Activated T-cell treated with anti-CD3 and anti-CD28 coated beads for 4 hours (primary cell): ENCODE results near the gene MTA2.
A peak's percentile ranks its signal among the peaks of the same experiment; 100 is the strongest.
"Not testable (repeated sequence)": the region's sequence is repeated elsewhere in the genome, so short reads cannot be mapped to it uniquely, and the experiment has no call there.

Experiments used
- DNase-seq: peaks from one replicate; pipeline ENCODE4 v3.0.0-alpha.2; 2020

MTA2 gene

DNA sequence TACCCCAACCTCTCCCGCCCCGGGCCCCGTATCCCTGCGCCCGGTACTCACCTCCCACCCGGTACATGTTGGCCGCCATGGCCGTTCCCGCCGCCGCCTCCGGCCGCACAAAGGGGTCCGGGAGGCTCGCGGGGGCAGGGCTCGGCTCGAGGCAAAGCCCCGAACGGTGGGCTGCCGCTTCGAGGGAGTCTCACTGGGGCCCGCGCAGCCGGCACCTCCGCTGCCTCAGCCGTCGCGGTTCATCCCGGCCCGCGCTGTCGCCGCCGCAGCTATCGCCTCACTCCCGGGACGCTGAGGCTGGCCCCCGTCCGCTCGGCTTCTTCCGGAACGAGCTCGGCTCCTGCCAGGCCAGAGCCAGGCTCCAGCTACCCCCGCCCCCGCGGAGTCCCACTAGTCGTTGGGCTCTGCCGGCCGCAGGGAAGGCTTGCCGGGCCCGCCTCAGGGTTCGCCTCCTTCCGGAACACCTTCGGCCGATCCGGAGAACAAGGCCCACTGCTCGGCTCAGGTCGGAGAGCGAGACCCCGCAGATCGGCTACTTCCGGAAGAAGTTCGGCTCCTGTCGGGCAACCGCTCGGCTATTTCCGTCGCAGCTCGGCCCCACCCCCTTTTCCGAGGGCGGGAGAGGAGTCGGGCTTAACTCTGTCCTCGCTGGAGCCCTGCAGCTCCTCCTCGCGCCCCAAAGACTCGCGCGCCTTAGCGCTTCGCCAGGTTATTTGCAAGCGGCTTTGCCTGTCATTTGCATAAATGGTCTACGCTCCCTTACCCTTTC, at the start of gene MTA2:
Gene MTA2, minus strand, starts transcription at position 494 of the 769 bp plus-strand sequence. Its CDS starts 415 bp downstream, at position 79.
- DNase-seq, result peak; percentile 100

DNA sequence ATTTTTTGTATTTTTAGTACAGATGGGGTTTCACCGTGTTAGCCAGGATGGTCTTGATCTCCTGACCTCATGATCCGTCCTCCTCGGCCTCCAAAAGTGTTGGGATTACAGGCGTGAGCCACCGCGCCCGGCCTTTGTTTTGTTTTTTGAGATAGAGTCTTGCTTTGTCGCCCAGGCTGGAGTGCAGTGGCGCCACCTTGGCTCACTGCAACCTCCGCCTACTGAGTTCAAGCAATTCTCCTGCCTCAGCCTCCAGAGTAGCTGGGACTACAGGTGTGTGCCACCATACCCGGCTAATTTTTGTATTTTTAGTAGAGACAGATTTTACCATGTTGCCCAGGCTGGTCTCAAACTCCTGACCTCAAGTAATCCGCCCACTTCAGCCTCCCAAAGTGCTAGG, 48.6 kb upstream of the MTA2 start:
- not testable (repeated sequence) for DNase-seq

DNA sequence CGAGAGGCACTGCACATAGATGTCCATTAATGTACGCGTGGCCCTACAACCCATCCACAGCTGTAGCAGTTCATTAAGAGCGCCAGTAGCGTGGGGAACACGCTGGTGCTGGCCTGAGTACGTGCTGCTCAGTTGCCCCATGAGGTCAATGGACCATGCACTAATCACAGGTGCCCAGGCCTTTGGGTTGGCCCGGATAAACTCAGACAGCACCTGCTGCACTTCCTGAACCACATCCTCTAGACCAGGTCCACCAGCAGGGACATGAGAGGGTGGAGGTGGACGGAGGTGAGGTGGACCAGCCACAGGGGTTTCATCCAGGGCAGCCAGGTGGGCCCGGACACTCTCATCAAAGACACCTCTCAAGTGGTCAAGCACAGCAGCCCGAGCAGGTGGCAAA, 47.8 kb upstream of the MTA2 start:
- DNase-seq, result no peak

DNA sequence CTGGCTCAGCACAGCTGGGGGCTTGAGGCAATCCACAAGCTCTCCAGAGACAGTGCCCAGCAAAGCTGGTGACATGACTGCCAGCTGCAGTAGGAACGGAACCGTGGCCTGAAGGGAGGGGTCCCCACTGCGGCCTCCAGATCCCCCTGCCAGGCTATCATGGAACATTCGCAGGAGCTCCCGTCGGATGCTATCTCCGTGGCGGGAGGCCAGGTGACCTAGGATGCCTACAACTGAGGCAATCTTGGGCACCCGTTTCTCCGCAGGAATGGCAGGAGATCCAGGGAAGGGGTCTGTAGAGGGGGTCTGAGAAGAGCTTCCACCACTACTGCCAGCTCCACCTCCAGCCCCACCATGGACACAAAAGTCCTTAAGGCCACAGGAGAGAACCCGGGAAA, 47.3 kb upstream of the MTA2 start:
- DNase-seq, result no peak

DNA sequence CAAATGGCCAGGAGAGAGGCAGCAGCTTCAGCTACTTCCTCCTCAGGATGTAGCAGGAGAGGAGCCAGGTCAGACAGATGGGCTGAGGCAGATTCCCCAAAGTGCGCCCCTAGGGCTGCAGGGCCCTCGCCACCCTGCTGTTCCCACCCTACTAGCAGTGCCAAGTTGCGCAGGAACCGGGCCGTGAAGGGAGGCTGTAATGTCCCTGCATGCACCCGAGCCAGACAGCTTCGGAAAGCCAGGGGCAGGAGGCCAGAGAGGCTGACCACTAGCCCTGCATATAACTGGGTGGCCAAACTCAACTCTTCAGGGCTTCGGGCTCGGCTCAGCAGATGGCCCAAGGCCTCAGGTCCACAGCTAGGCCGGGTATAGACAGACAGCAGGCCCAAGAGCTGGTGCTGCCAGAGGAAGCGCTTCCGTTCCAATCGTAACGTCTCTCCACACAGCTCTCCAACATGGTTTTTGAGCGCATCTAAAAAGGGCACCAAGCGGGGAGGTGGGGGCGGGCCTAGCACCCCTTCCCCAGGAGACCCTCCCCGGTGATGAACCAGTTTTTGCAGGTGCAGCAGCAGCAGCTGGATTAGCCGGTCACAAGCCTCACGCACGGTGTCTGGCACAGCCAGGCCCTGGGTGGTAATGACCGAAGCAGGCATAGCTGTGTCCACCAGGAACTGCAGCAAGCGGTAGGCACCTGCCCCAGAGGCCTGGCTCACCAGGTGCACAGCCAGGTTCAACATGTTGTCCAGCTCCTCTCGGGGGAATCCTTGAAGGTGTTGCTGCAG, 46.7 kb upstream of the MTA2 start:
- DNase-seq, result no peak

DNA sequence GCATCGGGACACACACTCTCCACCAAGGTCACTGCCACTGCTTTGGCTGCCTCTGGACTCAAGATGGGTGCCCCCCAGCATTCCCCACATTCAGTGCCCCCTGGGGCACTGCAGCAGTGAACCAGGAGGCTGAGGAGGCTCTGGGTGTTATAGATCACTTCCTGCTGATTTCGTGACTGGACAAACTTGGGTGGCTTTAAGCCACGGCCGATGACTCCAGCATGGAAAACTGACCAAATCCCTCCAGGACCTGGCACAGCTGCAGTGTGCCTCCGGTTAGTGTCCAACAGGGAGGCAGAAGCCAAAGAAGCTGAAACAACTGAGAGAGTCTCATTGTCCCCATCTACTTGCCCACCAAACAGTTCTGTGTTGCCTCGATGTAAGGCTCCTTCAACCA, 45.9 kb upstream of the MTA2 start:
- no peak for DNase-seq

DNA sequence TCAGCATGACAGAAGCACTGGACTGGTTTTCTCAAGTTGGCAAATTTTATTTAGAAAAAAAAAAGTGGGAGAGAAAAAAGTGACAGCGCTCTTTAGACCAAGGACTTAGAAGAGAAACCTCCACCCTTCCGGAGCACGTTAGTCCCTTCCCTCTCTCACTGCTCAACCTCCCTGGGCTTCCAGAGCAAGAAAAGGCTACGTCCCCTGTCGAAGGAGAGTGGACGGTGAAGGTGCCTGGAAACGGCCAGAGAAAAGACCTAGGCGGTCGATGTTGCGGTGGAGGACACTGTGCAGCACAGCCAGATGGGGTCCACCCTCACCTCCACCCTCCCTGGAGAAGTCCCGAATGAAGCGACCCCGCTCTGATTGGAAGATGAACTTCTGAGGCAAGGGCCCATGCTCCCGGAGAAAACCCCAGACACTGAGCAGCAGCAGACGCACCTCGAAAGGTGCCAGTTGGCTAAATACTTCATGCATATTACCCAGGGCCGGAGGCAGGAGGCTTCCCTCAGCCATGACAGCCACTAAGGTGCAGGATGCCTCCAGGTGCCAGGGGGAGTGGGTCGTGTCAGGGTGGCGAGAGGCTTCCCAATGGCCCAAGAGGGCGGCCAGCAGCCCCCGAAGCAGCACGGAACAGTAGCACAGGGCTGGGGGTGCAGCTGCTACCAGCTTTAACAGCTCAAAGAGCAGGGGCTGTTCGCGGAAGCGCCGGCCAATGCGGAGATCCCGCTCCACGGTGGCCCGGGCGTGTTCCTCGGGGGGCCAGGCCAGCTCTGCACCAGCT, 45.4 kb upstream of the MTA2 start:
- no peak for DNase-seq

DNA sequence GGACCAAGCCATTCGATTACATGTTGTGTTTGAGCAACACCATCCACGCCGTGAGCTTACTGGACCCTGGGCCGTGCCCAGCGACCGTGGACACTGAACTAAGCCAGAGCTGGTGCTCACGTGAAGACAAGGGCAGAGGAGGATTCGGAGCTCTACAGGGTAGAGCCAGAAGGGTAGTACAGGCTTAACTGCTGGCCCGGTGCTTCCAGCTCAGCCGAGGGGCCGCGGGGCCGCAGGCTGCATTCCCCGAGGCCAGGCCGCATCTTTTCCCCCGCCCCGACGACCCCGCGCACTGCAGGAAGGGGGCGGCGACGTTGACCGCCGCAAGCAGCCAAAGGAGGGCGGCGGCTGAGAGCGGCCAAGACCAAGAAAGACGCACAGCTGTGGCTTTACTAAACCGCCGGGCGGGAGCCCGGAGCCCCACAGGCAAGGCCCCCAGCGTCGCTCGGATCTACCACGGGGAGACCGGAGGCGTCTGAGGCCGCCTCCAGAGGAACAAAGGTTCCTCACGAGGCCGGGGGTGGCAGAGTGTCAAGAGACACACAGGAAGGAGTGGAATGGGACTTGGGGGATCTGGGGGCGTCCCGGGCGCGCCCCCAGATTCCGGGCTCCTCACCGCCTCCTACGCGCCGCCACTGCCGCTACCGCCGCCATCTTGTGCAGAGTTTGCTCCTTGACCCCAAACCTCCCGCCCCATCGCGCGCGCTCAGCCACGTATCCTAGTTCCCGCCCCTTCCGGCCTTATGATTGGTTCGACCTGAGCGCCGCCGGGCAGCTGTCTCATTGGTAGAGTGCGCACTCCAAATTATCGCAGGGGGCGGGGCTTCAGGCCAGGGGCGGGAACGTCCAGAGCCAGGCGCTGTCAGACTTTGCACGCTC, 44.5 kb upstream of the MTA2 start, which contains the start of gene GANAB:
Gene GANAB, minus strand, starts transcription at position 668 of the 879 bp plus-strand sequence. Its CDS starts 14 bp downstream, at position 654.
- peak; percentile 99 for DNase-seq

DNA sequence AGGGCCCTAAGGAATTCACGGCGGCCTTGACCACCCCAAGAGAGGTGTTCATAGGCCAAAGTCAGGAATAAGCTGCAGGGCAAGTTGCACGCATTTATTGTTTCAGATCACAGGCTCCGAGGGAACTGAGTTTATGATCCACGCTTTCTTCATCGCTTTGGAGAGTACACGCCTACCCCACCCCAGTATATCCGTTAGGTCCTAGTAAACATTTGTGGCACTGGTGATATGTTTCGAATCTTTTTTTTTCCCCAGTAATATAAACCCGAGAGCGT, 43.9 kb upstream of the MTA2 start:
- no peak for DNase-seq

DNA sequence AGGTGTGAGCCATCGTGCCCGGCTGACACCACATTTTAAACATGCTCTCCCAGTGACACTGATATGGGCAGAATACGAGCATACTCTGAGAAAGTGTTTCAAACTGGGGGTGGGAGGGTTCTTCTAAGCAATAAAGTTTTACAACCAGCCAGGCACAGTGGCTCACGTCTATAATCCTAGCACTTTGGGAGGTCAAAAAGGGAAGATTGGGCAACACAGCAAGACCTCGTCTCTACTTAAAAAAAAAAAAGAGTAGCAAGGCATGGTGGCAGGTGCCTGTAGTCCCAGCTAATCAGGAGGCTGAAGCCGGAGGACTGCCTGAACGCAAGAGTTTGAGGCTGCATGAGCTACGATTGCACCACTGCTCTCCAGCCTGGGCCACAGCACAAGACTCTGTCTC, 42.6 kb upstream of the MTA2 start:
- no peak for DNase-seq

DNA sequence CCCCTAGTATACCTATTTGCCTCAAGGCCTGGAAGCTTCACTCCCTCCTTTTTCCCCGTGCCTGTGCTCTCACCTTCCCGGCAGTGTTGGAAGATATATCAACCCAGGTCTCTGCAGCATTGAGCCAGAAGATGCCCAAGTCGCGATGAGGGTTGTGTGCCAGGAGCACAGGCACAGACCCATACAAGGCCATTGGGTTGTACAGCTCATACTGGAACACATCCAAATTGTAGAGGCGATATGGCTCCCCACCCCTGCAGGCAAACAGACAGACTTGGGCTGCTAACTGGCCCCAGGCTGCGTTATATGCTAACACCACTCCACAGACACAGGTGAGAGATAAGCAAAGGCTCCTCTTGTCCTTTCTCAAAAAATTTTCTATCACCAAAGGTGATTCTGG, 30.8 kb upstream of the MTA2 start:
- DNase-seq, result no peak

DNA sequence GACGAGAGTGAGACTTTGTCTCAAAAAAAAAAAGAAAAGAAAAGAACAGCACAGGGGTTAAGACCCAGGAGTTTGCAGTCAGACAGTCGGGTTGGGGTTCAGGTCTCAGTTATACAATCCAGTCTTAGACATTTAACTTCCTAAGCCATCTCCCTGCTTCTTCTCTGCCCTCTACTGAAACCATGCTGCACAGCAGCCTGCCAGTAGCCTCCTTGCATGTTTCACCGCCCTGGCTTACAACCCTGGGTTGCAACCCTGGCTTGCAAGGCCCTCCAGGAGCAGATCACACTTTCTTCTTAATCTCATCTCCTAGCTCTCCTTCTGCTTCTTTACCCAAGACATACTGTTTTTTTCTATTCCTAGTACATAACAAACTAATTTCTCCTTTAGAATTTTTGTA, 26.0 kb upstream of the MTA2 start:
- no peak for DNase-seq

DNA sequence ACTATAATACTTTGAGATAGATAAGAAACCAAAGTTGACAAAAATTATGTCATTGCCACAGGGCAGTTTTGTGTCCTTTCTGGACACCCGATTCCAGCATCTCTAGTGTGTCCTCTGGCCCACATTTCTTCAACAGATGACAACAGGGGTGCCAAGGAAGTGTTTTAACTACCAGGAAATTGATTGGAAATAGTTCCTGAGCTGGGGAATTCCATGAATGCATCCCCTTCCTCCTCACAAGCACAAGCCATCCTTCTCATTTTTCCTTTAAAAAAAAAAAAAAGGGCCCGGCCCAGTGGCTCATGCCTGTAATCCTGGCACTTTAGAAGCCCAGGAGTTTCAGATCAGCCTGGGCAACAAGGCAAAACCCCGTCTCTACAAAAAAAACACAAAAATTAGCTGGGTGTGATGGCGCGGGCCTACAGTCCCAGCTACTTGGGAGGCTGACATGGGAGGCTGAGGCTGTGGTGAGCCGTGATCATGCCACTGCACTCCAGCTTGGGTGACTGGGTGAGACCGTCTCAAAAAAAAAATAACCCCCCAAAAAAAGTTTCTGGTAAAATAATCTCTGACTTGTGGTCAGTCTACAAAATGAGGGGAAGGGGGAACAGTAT, 20.9 kb upstream of the MTA2 start:
- no peak for DNase-seq

DNA sequence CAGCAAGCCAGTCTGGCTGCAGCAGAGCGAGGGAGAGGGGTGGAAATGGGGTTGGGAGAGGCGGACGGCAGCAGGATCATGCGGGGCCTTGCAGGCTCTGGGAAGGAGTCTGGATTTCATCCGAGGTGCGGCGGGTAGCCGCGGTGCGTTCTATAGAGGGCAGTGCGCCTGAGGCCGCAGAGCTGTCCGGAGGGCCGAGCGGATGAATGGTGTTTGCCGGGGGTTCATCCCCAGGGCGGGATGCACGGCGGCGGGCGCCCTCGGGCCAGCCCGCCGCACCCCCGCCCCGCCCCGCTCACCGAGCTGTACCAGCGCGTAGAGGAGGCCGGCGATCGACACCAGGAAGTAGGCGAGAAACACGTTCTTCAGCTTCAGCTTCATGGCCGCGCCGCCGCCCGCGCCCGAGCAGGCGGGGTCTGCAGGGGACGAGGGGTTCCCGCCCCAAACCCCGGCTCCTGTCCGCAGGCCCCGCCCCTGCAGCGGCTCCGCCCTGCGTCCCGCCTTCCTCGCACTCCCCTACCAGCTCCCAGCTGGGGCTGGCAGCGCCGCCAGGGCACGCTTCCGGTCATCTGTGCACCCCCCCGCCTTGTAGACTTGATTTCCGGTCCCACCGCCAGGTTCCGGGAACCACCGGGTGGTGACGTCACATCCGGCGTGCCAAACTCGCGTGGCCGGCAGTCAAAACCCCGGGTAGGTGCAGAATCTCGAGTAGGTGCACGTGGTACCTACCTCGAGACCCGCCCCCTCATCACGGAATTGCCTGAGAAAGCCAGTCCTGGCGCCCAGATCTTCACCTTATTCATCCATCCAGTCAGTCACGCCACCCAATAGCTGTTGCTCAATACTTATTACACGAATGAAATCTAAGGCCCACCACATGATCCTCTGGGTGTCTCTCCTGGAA, 20.2 kb upstream of the MTA2 start, which contains the start of gene B3GAT3:
Gene B3GAT3, minus strand, starts transcription at position 420 of the 904 bp plus-strand sequence. Its CDS starts 39 bp downstream, at position 381.
- DNase-seq, result peak; percentile 98

DNA sequence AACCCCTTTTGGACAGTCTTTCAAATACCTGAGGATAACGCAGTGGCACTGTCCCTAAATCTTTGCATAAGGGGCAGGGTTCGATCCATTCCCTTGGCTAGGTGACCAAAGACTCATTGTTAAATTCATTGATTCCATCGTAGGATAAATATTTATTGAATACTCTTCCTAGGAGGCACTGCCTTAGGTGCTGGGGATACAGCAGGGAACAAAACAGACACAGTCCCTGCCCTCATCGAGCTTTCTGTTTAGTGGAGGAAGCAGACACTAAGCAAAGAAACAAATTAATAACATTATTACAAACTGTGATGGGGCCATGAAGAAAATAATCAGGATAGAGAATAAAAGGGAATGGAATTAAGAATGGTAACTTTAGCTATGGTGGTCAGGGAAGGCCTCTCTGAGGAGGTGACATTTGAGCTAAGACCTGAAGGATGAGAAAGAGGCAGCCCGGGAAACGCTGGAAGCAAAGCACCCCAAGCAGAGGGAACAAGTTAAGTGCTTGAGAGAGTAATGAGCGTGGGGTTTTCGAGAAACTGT, 19.4 kb upstream of the MTA2 start:
- DNase-seq, result no peak

DNA sequence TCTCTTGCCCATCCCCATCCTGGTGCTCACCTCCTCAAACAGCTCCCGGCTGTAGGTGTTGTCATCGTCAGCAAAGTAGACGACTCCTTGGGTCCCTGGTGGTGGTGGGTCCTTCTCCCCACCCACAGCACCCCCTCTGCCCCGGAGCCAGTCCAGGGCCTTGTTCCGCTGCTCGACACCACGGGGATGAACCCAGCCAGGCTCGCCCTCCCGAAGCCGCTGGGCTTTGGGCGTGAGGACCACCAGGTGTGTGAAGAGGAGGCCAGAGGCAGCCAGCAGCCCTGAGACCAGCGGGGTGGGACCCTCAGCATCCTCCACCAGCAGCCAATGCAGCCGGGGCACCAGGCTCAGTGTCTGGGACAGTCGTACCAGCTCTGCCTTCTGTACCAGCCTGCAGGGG, 15.3 kb upstream of the MTA2 start:
- DNase-seq, result not testable (repeated sequence)

DNA sequence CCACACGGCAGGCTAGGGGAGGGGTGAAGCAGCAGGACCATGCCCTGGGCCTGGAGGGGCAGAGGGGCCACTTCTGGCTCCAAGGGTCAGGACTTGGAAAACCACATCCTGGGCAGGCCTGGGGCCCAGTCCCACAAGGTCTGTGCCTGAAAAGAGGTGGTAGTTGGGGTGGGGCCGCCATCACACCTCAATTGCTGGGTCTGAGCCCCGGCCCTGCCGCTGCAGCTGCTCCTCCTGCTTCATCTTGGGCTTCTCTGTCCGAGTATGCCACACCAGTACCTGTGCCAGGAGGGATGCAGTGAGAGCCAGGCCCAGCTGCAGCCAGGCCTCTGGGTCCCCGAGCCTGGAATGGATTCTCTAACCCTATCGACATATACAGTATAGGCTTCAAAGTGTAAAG, 13.9 kb upstream of the MTA2 start:
- no peak for DNase-seq

DNA sequence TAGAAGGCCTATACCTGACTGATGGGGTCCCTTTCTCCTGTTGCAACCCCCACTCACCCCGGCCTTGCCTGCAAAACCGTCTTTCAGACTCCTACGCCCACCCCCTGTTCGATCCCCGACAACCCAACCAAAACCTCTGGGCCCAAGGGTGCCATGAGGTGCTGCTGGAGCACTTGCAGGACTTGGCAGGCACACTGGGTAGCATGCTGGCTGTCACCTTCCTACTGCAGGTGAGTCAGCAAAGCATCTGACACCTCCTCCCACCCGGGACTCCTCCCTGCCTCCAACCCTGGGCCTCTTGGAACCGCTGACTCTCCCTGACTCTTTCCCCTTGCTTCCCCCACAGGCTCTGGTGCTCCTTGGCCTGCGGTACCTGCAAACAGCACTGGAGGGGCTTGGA, 12.6 kb upstream of the MTA2 start:
- no peak for DNase-seq

DNA sequence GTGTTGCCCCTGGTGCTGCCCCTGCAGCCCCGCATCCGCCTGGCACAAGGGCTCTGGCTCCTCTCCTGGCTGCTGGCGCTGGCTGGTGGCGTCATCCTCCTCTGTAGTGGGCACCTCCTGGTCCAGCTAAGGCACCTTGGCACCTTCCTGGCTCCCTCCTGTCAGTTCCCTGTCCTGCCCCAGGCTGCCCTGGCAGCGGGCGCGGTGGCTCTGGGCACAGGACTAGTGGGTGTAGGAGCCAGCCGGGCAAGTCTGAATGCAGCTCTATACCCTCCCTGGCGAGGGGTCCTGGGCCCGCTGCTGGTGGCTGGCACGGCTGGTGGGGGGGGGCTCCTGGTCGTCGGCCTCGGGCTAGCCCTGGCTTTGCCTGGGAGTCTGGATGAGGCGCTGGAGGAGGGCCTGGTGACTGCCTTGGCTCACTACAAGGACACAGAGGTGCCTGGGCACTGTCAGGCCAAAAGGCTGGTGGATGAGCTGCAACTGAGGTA, 11.7 kb upstream of the MTA2 start:
- no peak for DNase-seq
